Mesenchymal stem cell (in vitro differentiated cells and primary cell): Measurements from ENCODE around the gene SERINC5.

ENCODE experiments used
- DNase-seq: peaks from one replicate; pipeline ENCODE4 v3.0.0-alpha.2; 2013
- H2AFZ ChIP-seq: one replicate; pipeline ENCODE4 v1.6.1; 2013; ENCODE audit warnings: low read depth, mild to moderate bottlenecking, control low read depth, inconsistent platforms, low read length, moderate library complexity
- H2AK5ac ChIP-seq: 2 replicates; pipeline ENCODE4 v1.6.1; 2013; ENCODE audit warnings: low read length, moderate library complexity, mild to moderate bottlenecking, inconsistent platforms; ENCODE audit not compliant: severe bottlenecking
- H2BK120ac ChIP-seq: one replicate; pipeline ENCODE4 v1.6.1; 2013; ENCODE audit warnings: low read depth, mild to moderate bottlenecking, inconsistent platforms, low read length, moderate library complexity
- H2BK12ac ChIP-seq, 2 experiments: one replicate each; pipeline ENCODE4 v1.6.1; 2013; ENCODE audit warnings: inconsistent platforms in 2 of 2, low read length in 2 of 2, mild to moderate bottlenecking in 2 of 2, moderate library complexity in 2 of 2, control low read depth in 1 of 2
- H2BK15ac ChIP-seq: one replicate; pipeline ENCODE4 v1.6.1; 2013; ENCODE audit warnings: mild to moderate bottlenecking, low read depth, inconsistent platforms; ENCODE audit not compliant: poor library complexity, severe bottlenecking
- H2BK5ac ChIP-seq: 2 replicates; pipeline ENCODE4 v1.6.1; 2013; ENCODE audit warnings: low read depth, mild to moderate bottlenecking, low read length, control low read depth, inconsistent platforms; ENCODE audit not compliant: poor library complexity, severe bottlenecking
- H3K14ac ChIP-seq, 2 experiments: one replicate each; pipeline ENCODE4 v1.6.1; 2013; ENCODE audit warnings: inconsistent platforms in 2 of 2, low read length in 2 of 2, control low read depth in 1 of 2, mild to moderate bottlenecking in 1 of 2, moderate library complexity in 1 of 2
- H3K18ac ChIP-seq, 2 experiments: one replicate each; pipeline ENCODE4 v1.6.1; 2013; ENCODE audit warnings: inconsistent platforms in 2 of 2, low read length in 2 of 2, control low read depth in 1 of 2, low read depth in 1 of 2, mild to moderate bottlenecking in 1 of 2
- H3K23ac ChIP-seq, 2 experiments: one replicate each; pipeline ENCODE4 v1.6.1; 2013; ENCODE audit warnings: inconsistent platforms in 2 of 2, low read length in 2 of 2, mild to moderate bottlenecking in 2 of 2, moderate library complexity in 2 of 2, control low read depth in 1 of 2
- H3K27ac ChIP-seq: 2 replicates; pipeline ENCODE4 v1.5.1; 2013; ENCODE audit warnings: mild to moderate bottlenecking, moderate library complexity, low read length, control low read depth, inconsistent platforms; ENCODE audit not compliant: poor library complexity, severe bottlenecking
- H3K27me3 ChIP-seq, 2 experiments: 2 replicates each; pipeline versions ENCODE4 v1.6.1 to v1.7.0; 2013; ENCODE audit warnings: low read length in 2 of 2, mild to moderate bottlenecking in 2 of 2, moderate library complexity in 2 of 2, control low read depth in 1 of 2, inconsistent platforms in 1 of 2; ENCODE audit not compliant: control insufficient read depth in 1 of 2, insufficient read depth in 1 of 2
- H3K36me3 ChIP-seq, 2 experiments: 2 replicates each; pipeline versions ENCODE4 v1.6.1 to v1.7.0; 2013; ENCODE audit warnings: low read length in 2 of 2, control low read depth in 1 of 2, inconsistent platforms in 1 of 2, low read depth in 1 of 2, mild to moderate bottlenecking in 1 of 2; ENCODE audit not compliant: insufficient read depth in 2 of 2, control insufficient read depth in 1 of 2
- H3K4ac ChIP-seq, 2 experiments: one replicate each; pipeline ENCODE4 v1.6.1; 2013; ENCODE audit warnings: inconsistent platforms in 2 of 2, low read length in 2 of 2, mild to moderate bottlenecking in 2 of 2, moderate library complexity in 2 of 2, control low read depth in 1 of 2, low read depth in 1 of 2
- H3K4me1 ChIP-seq: 2 replicates; pipeline ENCODE4 v1.6.1; 2013; ENCODE audit warnings: low read depth, low read length, control low read depth; ENCODE audit not compliant: control insufficient read depth, insufficient read depth
- H3K4me2 ChIP-seq: 2 replicates; pipeline ENCODE4 v1.6.1; 2013; ENCODE audit warnings: low read length, mild to moderate bottlenecking, inconsistent platforms; ENCODE audit not compliant: poor library complexity, severe bottlenecking
- H3K4me3 ChIP-seq, 2 experiments: 2 replicates each; pipeline versions ENCODE4 v1.5.1 to v1.7.0; 2013; ENCODE audit warnings: low read length in 2 of 2, mild to moderate bottlenecking in 2 of 2, control low read depth in 1 of 2, low read depth in 1 of 2; ENCODE audit not compliant: insufficient read depth in 1 of 2
- H3K79me1 ChIP-seq: replicated peaks from 2 replicates; pipeline ENCODE4 v1.6.1; 2013; ENCODE audit warnings: mild to moderate bottlenecking, control low read depth, low read length, inconsistent platforms; ENCODE audit not compliant: poor library complexity, severe bottlenecking
- H3K9ac ChIP-seq: 2 replicates; pipeline ENCODE4 v1.7.0; 2013; ENCODE audit warnings: mild to moderate bottlenecking, low read length, moderate library complexity
- H3K9me3 ChIP-seq: 2 replicates; pipeline ENCODE4 v1.7.0; 2013; ENCODE audit warnings: mild to moderate bottlenecking, low read length; ENCODE audit not compliant: control insufficient read depth
- H4K8ac ChIP-seq: one replicate; pipeline ENCODE4 v1.6.1; 2013; ENCODE audit warnings: inconsistent platforms, mild to moderate bottlenecking, low read length, moderate library complexity
- H4K91ac ChIP-seq: one replicate; pipeline ENCODE4 v1.6.1; 2013; ENCODE audit warnings: mild to moderate bottlenecking, low read length, inconsistent platforms
- WGBS: methylation state at CpG from one replicate; pipeline ENCODE4 v1.1.7; 2013; ENCODE audit warnings: mixed read lengths; 5-methylcytosine and 5-hydroxymethylcytosine counted together

SERINC5 gene

GRCh38 chr5:80246995-80247729 is 8.7 kb downstream of the SERINC5 start:
- H2AFZ ChIP-seq = no peak overlapping the region
- H3K9me3 ChIP-seq = no peaks in the 10 kb centered on the region
- 15% methylated on average over 5 of the region's 6 CpGs for WGBS
- peaks cover 2% of the 10 kb centered on the region for H3K4me1 ChIP-seq
- H4K91ac ChIP-seq = no peak overlapping the region
- no peak overlapping the region for H2BK12ac ChIP-seq
- no peaks in the 10 kb centered on the region for H3K36me3 ChIP-seq
- H2AK5ac ChIP-seq = peak overlapping the region; percentile 40
- H3K79me1 ChIP-seq = peaks cover 24% of the 10 kb centered on the region
- no peak overlapping the region for H3K14ac ChIP-seq
- H4K8ac ChIP-seq = peak overlapping the region; percentile 46
- H2BK120ac ChIP-seq = no peak overlapping the region
- H3K4ac ChIP-seq = no peak overlapping the region
- H3K27me3 ChIP-seq = no peaks in the 10 kb centered on the region
- H3K18ac ChIP-seq = peak overlapping the region; percentile 47 to 56
- peak; percentile 89 for DNase-seq
- H3K4me2 ChIP-seq = peak overlapping the region; percentile 49
- peak overlapping the region in 1 of 2 experiments; percentile 58 for H3K4me3 ChIP-seq
- H2BK5ac ChIP-seq = no peak overlapping the region
- H3K23ac ChIP-seq = no peak overlapping the region
- H2BK15ac ChIP-seq = no peak overlapping the region
- peak overlapping the region; percentile 69 for H3K27ac ChIP-seq
- H3K9ac ChIP-seq = peak overlapping the region; percentile 86

GRCh38 chr5:80246001-80246758 is 9.7 kb downstream of the SERINC5 start:
- DNase-seq = peak; percentile 64
- Histone ChIP-seq H3K27ac (no peak overlapping the region), H4K91ac (no peak overlapping the region), H3K36me3 (peaks cover 0 to 6% of the 10 kb centered on the region in 2 experiments), H3K9me3 (no peaks in the 10 kb centered on the region), H2BK5ac (no peak overlapping the region), H2BK120ac (no peak overlapping the region), H4K8ac (no peak overlapping the region), H2AK5ac (no peak overlapping the region), H3K23ac (no peak overlapping the region), H3K79me1 (peaks cover 21% of the 10 kb centered on the region), H3K9ac (peak overlapping the region; percentile 86), H3K18ac (no peak overlapping the region), H3K14ac (no peak overlapping the region), H3K4me2 (no peak overlapping the region), H3K4me3 (peak overlapping the region in 1 of 2 experiments; percentile 33), H2BK15ac (no peak overlapping the region), H3K27me3 (no peaks in the 10 kb centered on the region), H3K4ac (no peak overlapping the region), H3K4me1 (peaks cover 2% of the 10 kb centered on the region), H2BK12ac (no peak overlapping the region), H2AFZ (no peak overlapping the region)
- 50% methylated on average over 1 of the region's 2 CpGs for WGBS

DNA sequence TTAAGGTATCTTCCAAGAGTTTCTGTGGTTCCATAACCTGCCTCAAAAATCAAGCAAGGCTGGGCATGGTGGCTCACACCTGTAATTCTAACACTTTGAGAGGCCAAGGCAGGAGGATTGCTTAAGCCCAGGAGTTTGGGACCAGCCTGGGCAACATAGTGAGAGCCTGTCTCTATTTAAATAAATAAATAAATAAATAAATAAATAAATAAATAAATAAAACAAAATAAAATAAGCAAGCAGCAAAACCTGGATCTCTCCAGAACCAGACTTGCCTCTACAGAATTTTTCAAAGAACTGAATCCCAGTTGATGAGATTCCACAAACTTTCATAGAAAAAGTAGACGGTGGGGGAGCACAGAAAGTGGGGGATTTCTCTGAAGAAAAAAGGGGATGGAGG is 12.3 kb downstream of the SERINC5 start:
- Histone ChIP-seq H3K79me1 (peaks cover 26% of the 10 kb centered on the region), H2BK5ac (no peak overlapping the region), H3K27ac (no peak overlapping the region)

DNA sequence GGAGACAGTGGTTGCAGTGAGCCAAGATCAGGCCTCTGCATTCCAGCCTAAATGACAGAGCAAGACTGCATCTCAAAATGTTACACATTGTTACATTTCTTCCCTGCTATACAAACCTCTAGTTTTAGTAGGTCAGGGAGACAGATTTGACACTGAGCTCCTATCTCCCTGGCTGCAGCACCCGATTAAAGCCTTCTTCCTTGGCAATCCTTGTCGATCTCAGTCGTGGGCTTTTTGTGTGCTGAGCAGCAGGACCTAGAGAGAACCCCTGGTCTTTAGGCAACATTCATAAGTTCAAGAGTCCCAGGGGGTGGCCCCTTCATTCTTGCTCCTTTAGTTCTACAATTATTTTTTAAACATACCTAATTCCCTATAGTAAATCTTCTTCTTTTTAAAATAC is 13.0 kb downstream of the SERINC5 start:
- no peak overlapping the region for H3K4me3 ChIP-seq
- no peak overlapping the region for H2BK120ac ChIP-seq
- no peak overlapping the region for H3K9ac ChIP-seq
- H3K27me3 ChIP-seq = no peaks in the 10 kb centered on the region
- no peak overlapping the region for H3K27ac ChIP-seq
- H3K79me1 ChIP-seq = peaks cover 26% of the 10 kb centered on the region
- H3K14ac ChIP-seq = no peak overlapping the region
- no peak for DNase-seq
- no peak overlapping the region for H3K23ac ChIP-seq
- no peak overlapping the region for H2AFZ ChIP-seq
- no peak overlapping the region for H2BK5ac ChIP-seq
- H4K8ac ChIP-seq = no peak overlapping the region
- no peak overlapping the region for H2BK15ac ChIP-seq
- no peak overlapping the region for H4K91ac ChIP-seq
- no peak overlapping the region for H2BK12ac ChIP-seq
- no peak overlapping the region for H3K4ac ChIP-seq
- H3K36me3 ChIP-seq = peaks cover 0 to 9% of the 10 kb centered on the region in 2 experiments
- H3K9me3 ChIP-seq = no peaks in the 10 kb centered on the region
- H3K4me2 ChIP-seq = no peak overlapping the region
- peaks cover 2% of the 10 kb centered on the region for H3K4me1 ChIP-seq
- 94% methylated on average over 3 of the region's 3 CpGs for WGBS
- H2AK5ac ChIP-seq = no peak overlapping the region
- no peak overlapping the region for H3K18ac ChIP-seq

More for the DNA sequence above, 12.3 kb downstream of the SERINC5 start:
- no peak overlapping the region for H3K14ac ChIP-seq
- H4K91ac ChIP-seq = no peak overlapping the region
- no peak overlapping the region for H3K4ac ChIP-seq
- no peak for DNase-seq
- H3K18ac ChIP-seq = no peak overlapping the region
- H3K27me3 ChIP-seq = no peaks in the 10 kb centered on the region
- H2AFZ ChIP-seq = no peak overlapping the region
- no peak overlapping the region for H3K23ac ChIP-seq
- no peaks in the 10 kb centered on the region for H3K9me3 ChIP-seq
- no peak overlapping the region for H4K8ac ChIP-seq
- H3K9ac ChIP-seq = no peak overlapping the region
- no peak overlapping the region for H2BK12ac ChIP-seq
- no peak overlapping the region for H2BK120ac ChIP-seq
- peaks cover 0 to 9% of the 10 kb centered on the region in 2 experiments for H3K36me3 ChIP-seq
- no peak overlapping the region for H3K4me2 ChIP-seq
- 100% methylated on average over 1 of the region's 1 CpG for WGBS
- H3K4me3 ChIP-seq = no peak overlapping the region
- H2AK5ac ChIP-seq = no peak overlapping the region
- peaks cover 2% of the 10 kb centered on the region for H3K4me1 ChIP-seq
- H2BK15ac ChIP-seq = no peak overlapping the region
